Panc1 (cell line): Measurements from ENCODE around the gene CD177.
"Not testable (repeated sequence)": the region's sequence is repeated elsewhere in the genome, so short reads cannot be mapped to it uniquely, and the experiment has no call there.

ENCODE experiments used
- POLR2AphosphoS5 ChIP-seq: IDR thresholded peaks from 2 replicates; pipeline ENCODE4 v1.6.1; 2012; ENCODE audit warnings: mild to moderate bottlenecking, low read depth, low read length, moderate library complexity
- TF ChIP-seq, protein P1 (sequence below): fragments of 450-650 bp; IDR thresholded peaks from 2 replicates; pipeline ENCODE4 v1.5.1; 2017; ENCODE audit warnings: mild to moderate bottlenecking

DNA sequence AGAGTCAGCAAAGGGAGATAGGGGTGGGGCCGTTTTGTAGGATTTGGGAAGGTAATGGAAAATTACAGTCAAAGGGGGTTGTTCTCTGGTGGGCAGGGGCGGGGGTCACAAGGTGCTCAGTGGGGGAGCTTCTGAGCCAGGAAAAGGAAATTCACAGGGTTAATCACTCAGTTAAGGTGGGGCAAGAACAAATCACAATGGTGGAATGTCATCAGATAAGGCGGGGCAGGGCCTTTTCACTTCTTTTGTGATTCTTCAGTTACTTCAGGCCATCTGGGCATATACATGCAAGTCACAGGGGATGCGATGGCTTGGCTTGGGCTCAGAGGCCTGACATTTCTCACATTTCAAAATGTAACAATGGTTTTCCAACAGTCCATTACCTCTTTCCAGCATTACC is 24.4 kb upstream of the CD177 start:
- TF ChIP-seq, protein P1, sequence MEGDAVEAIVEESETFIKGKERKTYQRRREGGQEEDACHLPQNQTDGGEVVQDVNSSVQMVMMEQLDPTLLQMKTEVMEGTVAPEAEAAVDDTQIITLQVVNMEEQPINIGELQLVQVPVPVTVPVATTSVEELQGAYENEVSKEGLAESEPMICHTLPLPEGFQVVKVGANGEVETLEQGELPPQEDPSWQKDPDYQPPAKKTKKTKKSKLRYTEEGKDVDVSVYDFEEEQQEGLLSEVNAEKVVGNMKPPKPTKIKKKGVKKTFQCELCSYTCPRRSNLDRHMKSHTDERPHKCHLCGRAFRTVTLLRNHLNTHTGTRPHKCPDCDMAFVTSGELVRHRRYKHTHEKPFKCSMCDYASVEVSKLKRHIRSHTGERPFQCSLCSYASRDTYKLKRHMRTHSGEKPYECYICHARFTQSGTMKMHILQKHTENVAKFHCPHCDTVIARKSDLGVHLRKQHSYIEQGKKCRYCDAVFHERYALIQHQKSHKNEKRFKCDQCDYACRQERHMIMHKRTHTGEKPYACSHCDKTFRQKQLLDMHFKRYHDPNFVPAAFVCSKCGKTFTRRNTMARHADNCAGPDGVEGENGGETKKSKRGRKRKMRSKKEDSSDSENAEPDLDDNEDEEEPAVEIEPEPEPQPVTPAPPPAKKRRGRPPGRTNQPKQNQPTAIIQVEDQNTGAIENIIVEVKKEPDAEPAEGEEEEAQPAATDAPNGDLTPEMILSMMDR, result not testable (repeated sequence)
- TF ChIP-seq POLR2AphosphoS5, result not testable (repeated sequence)
